Colonic mucosa (tissue), 4 donors: Measurements from ENCODE around the gene S100A9. TPM values are rescaled to one million over a fixed set of nuclear protein-coding genes. Genes with fewer than 3 reads are reported as not detected.

Experiments used
- DNase-seq: peaks from one replicate; pipeline ENCODE4 v3.0.0-alpha.2; 2020
- H3K27ac ChIP-seq: fragments of 200-600 bp; one replicate; pipeline ENCODE4 v1.8.0; 2021
- H3K27me3 ChIP-seq: fragments of 200-600 bp; one replicate; pipeline ENCODE4 v1.8.0; 2021
- H3K36me3 ChIP-seq: fragments of 200-600 bp; one replicate; pipeline ENCODE4 v1.8.0; 2021
- H3K4me1 ChIP-seq: fragments of 200-600 bp; one replicate; pipeline ENCODE4 v1.8.0; 2021; ENCODE audit warnings: mild to moderate bottlenecking
- H3K4me3 ChIP-seq: fragments of 200-600 bp; one replicate; pipeline ENCODE4 v1.8.0; 2021
- H3K9ac ChIP-seq, 2 donors: one replicate each; pipeline ENCODE4 v1.7.0; 2013; ENCODE audit warnings: control low read depth in 2 of 2, low read depth in 2 of 2, low read length in 2 of 2
- H3K9me3 ChIP-seq: fragments of 200-600 bp; one replicate; pipeline ENCODE4 v1.8.0; 2021
- CTCF ChIP-seq: fragments of 200-600 bp; IDR thresholded peaks from one replicate; pipeline ENCODE4 v1.8.0; 2022; ENCODE audit warnings: antibody characterized with exemption, mild to moderate bottlenecking
- intact Hi-C: fragments of 100-400 bp; cut with DNase I; formaldehyde crosslinking; loops from one replicate; pipeline ENCODE4 v1.14.1; 2022
- total RNA-seq, 2 donors: library from RNA; stranded (reverse); fragmentation: NEBNext Ultra II Directional in 1 of 2; extraction: Animal tissue kit (Norgen Biotek cat#: 25700) in 1 of 2; gene quantifications; one replicate each; pipeline ENCODE4 v1.2.1, GENCODE V29; 2021
- donor health status: healthy.
- donor health status: DM: no; HTN: no; CAD: no.
- donor health status: DM: no; HTN: no; CAD: no.

Gene S100A9
- total RNA-seq, 2 donors from 2014 or later: 16.3 to 34.9 TPM

- intact Hi-C loops: loop anchor here (10.0 kb wide), 2 partner anchors 54 to 214 kb away; partner anchors contain the start of gene S100A2
- no peak overlapping the region for H3K9ac ChIP-seq
These were observed 7.2 kb upstream of the S100A9 start for GRCh38 chr1:153350321-153350957.

GRCh38 chr1:153352523-153352922, 5.1 kb upstream of the S100A9 start:
- no peak overlapping the region for H3K9ac ChIP-seq
- intact Hi-C loops: loop anchor here (1.0 to 10.0 kb wide), 3 partner anchors 52 to 212 kb away; partner anchors contain the start of gene S100A2
- DNase-seq: peak; percentile 72

More at GRCh38 chr1:153350321-153350957, 7.2 kb upstream of the S100A9 start:
- H3K4me1 ChIP-seq: no peaks in the 10 kb centered on the region
- no peak overlapping the region for H3K4me3 ChIP-seq
- no peak overlapping the region for H3K27ac ChIP-seq
- no peaks in the 10 kb centered on the region for H3K9me3 ChIP-seq
- DNase-seq: peak; percentile 6
- TF ChIP-seq CTCF: no peak
- H3K36me3 ChIP-seq: no peaks in the 10 kb centered on the region
- no peaks in the 10 kb centered on the region for H3K27me3 ChIP-seq

GRCh38 chr1:153353226-153353947, 4.3 kb upstream of the S100A9 start:
- Histone ChIP-seq H3K4me3 (no peak overlapping the region), H3K36me3 (no peaks in the 10 kb centered on the region), H3K9me3 (no peaks in the 10 kb centered on the region), H3K27me3 (no peaks in the 10 kb centered on the region), H3K9ac (no peak overlapping the region), H3K4me1 (no peaks in the 10 kb centered on the region), H3K27ac (no peak overlapping the region)
- intact Hi-C loops: loop anchor here (10.0 kb wide), 2 partner anchors 51 to 211 kb away; partner anchors contain the start of gene S100A2
- no peak for TF ChIP-seq CTCF
- DNase-seq: peak; percentile 19

More at GRCh38 chr1:153352523-153352922, 5.1 kb upstream of the S100A9 start:
- no peaks in the 10 kb centered on the region for H3K27me3 ChIP-seq
- H3K36me3 ChIP-seq: no peaks in the 10 kb centered on the region
- no peaks in the 10 kb centered on the region for H3K4me1 ChIP-seq
- no peaks in the 10 kb centered on the region for H3K9me3 ChIP-seq
- H3K4me3 ChIP-seq: no peak overlapping the region
- TF ChIP-seq CTCF: peak; percentile 92
- H3K27ac ChIP-seq: no peak overlapping the region

- intact Hi-C loops: loop anchor here (10.0 kb wide), 2 partner anchors 50 to 210 kb away; partner anchors contain the start of gene S100A2
- TF ChIP-seq CTCF: no peak
- H3K9me3 ChIP-seq: no peaks in the 10 kb centered on the region
- no peak overlapping the region for H3K27ac ChIP-seq
- no peaks in the 10 kb centered on the region for H3K4me1 ChIP-seq
- H3K36me3 ChIP-seq: no peaks in the 10 kb centered on the region
- H3K4me3 ChIP-seq: no peak overlapping the region
- no peaks in the 10 kb centered on the region for H3K27me3 ChIP-seq
- DNase-seq: peak; percentile 16
- no peak overlapping the region for H3K9ac ChIP-seq
These were observed 3.0 kb upstream of the S100A9 start for GRCh38 chr1:153354515-153355193.

GRCh38 chr1:153355445-153356071, 2.1 kb upstream of the S100A9 start:
- H3K27ac ChIP-seq: no peak overlapping the region

More at GRCh38 chr1:153355445-153356071, 2.1 kb upstream of the S100A9 start:
- intact Hi-C loops: loop anchor here (10.0 kb wide), 2 partner anchors 49 to 209 kb away; partner anchors contain the start of gene S100A2
- no peaks in the 10 kb centered on the region for H3K27me3 ChIP-seq
- no peak overlapping the region for H3K9ac ChIP-seq
- H3K4me3 ChIP-seq: no peak overlapping the region
- peak; percentile 32 for TF ChIP-seq CTCF
- no peaks in the 10 kb centered on the region for H3K36me3 ChIP-seq
- no peaks in the 10 kb centered on the region for H3K9me3 ChIP-seq
- DNase-seq: peak; percentile 61
- peaks cover 5% of the 10 kb centered on the region for H3K4me1 ChIP-seq
